AG04449 (cell line): ENCODE results near the gene ADGRV1.
"Not testable (repeated sequence)": the region's sequence is repeated elsewhere in the genome, so short reads cannot be mapped to it uniquely, and the experiment has no call there.

Experiments
- CTCF ChIA-PET: fragments of 350-600 bp; formaldehyde crosslinking; extraction: SDS; loops from one replicate; lab custom pipeline; 2021; ENCODE audit warnings: antibody characterized with exemption; lab: Yijun Ruan, JAX
- POLR2A ChIA-PET: fragments of 400-600, 350-600 bp; formaldehyde crosslinking; extraction: SDS; loops from one replicate; lab custom pipeline; 2020; ENCODE audit warnings: antibody characterized with exemption, inconsistent platforms; lab: Yijun Ruan, JAX
- DNase-seq: peaks from one replicate; pipeline ENCODE4 v3.0.0-alpha.2; 2010; ENCODE audit warnings: low read depth, low spot score
- H3K4me3 ChIP-seq: 2 replicates; pipeline ENCODE4 v1.5.1; 2011; ENCODE audit warnings: low read depth, mild to moderate bottlenecking, control low read depth, low read length
- CTCF ChIP-seq: IDR thresholded peaks from one replicate; pipeline ENCODE4 v1.5.1; 2011; ENCODE audit warnings: mild to moderate bottlenecking, moderate library complexity, low read length, control low read depth, inconsistent platforms; ENCODE audit not compliant: insufficient read depth; ENCODE audit errors: missing control alignments

Gene ADGRV1

GRCh38 chr5:90916947-90917800, 358.6 kb downstream of the ADGRV1 start:
- no peak overlapping the region for H3K4me3 ChIP-seq
- CTCF ChIA-PET: interaction anchor here (1.4 to 1.5 kb wide), 2 partner anchors 15 to 503 kb away, joined by 3 to 4 read pairs; no protein-coding TSS in a partner anchor
- no peak for TF ChIP-seq CTCF
- POLR2A ChIA-PET: no interaction called here
- no peak for DNase-seq

- DNase-seq: no peak
- ChIA-PET CTCF (interaction anchor here (1.4 to 2.4 kb wide), 3 partner anchors 14 to 502 kb away, joined by 3 to 9 read pairs (median 4); no protein-coding TSS in a partner anchor), POLR2A (no interaction called here)
- no peak for TF ChIP-seq CTCF
- no peak overlapping the region for H3K4me3 ChIP-seq
Observed at GRCh38 chr5:90917928-90918668, 359.5 kb downstream of the ADGRV1 start.

GRCh38 chr5:90921418-90921973, 362.9 kb downstream of the ADGRV1 start:
- POLR2A ChIA-PET: no interaction called here
- TF ChIP-seq CTCF: no peak
- CTCF ChIA-PET: interaction anchor here (1.1 to 2.7 kb wide), 2 partner anchors 10 to 463 kb away, joined by 3 to 18 read pairs; no protein-coding TSS in a partner anchor
- H3K4me3 ChIP-seq: no peak overlapping the region
- no peak for DNase-seq

- CTCF ChIA-PET, H3K4me3 ChIP-seq, DNase-seq, POLR2A ChIA-PET: not testable (repeated sequence)
Observed at GRCh38 chr5:90924222-90924621, 365.6 kb downstream of the ADGRV1 start.

- H3K4me3 ChIP-seq, DNase-seq, POLR2A ChIA-PET: not testable (repeated sequence)
- CTCF ChIA-PET: interaction anchor here (2.1 kb wide), 1 partner anchor 490 kb away, joined by 6 read pairs; no protein-coding TSS in a partner anchor
Observed at GRCh38 chr5:90929013-90929839, 370.6 kb downstream of the ADGRV1 start.

- POLR2A ChIA-PET: no interaction called here
- CTCF ChIA-PET: interaction anchor here (2.1 kb wide), 1 partner anchor 489 kb away, joined by 6 read pairs; no protein-coding TSS in a partner anchor
- no peak overlapping the region for H3K4me3 ChIP-seq
Observed at GRCh38 chr5:90930062-90930461, 371.5 kb downstream of the ADGRV1 start.

More at GRCh38 chr5:90930062-90930461, 371.5 kb downstream of the ADGRV1 start:
- TF ChIP-seq CTCF: no peak
- no peak for DNase-seq
